Fibroblast of lung (primary cell): ENCODE results near the gene HMSD.

Source experiments
- CTCF ChIP-seq, 2 donors: IDR thresholded peaks in 1 of 2; conservative IDR thresholded peaks in 1 of 2; 1 replicate in 1 of 2; 2 replicates in 1 of 2; pipeline ENCODE4 v1.5.1; 2011 to 2012; ENCODE audit warnings: low read length in 2 of 2, control low read depth in 1 of 2, inconsistent platforms in 1 of 2, low read depth in 1 of 2, mild to moderate bottlenecking in 1 of 2
- EZH2 ChIP-seq: IDR thresholded peaks from 2 replicates; pipeline ENCODE4 v1.5.1; 2012; ENCODE audit warnings: low read length, control low read depth, mild to moderate bottlenecking; ENCODE audit errors: missing control alignments

- TF ChIP-seq EZH2 (no peak), CTCF (conservative IDR thresholded peaks at IDR 0.05 in 1 of 2, IDR thresholded peaks at IDR 0.05 in 1 of 2; ENCODE audit: low read depth in 1 of 2, low read length in 2 of 2) (no peak)
Measured at GRCh38 chr18:63930773-63931354, 18.2 kb upstream of the HMSD start.
